CD4-positive, alpha-beta T cell treated with Interleukin-6 for 4 hours (primary cell): ENCODE measurements around the gene VAV2.
A peak's percentile ranks its signal among the peaks of the same experiment; 100 is the strongest.

ENCODE experiments used
- DNase-seq: peaks from one replicate; pipeline ENCODE4 v3.0.0-alpha.2; 2020; ENCODE audit warnings: mixed read lengths

Gene VAV2

DNA sequence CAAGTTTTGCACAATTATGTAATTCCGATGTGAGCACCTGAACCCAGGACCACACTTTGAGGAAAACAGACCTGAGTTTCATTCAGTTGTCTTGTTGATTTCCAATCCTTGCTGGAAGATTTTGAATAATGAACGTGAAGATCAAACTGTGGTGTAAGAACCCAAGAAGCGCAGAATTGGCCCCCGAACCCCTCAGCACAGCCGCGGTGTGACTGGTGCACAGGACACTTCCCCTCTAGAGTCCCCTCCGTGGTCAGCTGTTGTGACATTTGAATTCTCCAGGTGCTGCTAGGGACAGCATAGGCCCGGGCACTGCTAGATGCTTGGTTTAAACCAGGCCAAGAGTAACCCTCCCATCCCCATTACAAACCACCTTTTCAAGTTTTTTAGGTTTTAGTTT, 34.9 kb upstream of the VAV2 start:
- no peak for DNase-seq

DNA sequence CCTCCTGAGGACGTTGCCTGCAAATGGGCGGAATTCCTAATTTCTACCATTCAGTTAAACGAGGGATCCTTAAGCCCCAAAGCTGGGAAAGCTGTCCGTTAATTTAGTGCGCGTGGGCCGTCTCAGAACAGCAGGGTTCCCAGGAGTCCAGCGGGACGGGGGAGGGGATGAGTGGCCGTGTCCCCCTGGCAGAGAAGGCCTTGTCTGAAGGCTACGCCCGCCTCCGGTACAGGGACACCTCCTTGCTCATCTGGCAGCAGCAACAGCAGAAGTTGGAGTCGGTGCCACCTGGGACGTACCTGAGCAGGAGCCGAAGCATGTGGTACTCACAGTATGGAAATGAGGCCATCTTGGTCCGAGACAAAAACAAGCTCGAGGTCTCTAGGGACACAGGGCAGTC, 34.5 kb upstream of the VAV2 start:
- DNase-seq: no peak

DNA sequence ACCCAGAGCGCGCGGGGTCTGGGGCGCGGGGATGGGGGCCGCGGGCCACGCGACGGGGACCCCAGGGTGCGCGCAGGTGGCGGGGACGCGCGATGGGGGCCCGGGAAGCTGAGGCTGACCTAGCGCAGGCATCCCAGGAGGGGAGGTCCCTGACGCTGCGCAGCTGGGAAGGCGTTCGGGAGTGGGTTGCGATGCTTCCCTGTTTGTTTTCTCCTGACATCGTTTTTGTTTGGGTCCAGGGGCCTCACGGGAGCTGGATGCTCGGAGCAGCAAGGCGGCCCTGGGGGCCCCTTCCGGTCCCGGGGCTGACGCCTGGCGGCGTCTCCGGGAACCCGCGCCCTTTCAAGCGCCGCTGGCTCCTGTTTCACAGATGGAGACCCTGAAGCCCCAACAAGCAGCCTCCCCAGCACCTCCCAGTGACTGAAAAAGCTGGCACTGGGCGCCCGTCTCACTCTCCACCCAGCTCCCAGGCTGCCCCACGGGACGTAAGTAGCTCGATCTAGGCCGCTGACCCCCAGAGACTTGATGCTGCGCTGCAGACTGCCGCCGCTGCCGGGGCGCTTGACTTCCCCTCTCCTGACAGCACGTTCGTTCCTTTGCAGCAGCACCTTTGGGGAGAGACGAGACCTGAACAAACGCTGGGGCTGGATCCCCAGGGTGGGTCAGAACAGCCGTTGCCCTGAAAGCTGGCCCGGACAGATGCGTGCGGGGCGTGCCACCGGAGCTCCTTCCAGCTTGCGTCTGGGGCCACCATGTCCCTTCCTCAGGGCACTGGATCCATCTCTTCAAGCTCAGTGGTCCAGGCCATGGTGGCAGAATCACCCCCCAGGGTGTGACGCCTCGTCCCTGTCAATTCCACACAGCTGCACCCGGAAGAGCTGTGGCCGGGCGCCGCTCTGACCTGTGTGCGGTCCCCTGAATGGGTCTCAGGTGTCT, 33.8 kb upstream of the VAV2 start:
- peak; percentile 64 for DNase-seq

DNA sequence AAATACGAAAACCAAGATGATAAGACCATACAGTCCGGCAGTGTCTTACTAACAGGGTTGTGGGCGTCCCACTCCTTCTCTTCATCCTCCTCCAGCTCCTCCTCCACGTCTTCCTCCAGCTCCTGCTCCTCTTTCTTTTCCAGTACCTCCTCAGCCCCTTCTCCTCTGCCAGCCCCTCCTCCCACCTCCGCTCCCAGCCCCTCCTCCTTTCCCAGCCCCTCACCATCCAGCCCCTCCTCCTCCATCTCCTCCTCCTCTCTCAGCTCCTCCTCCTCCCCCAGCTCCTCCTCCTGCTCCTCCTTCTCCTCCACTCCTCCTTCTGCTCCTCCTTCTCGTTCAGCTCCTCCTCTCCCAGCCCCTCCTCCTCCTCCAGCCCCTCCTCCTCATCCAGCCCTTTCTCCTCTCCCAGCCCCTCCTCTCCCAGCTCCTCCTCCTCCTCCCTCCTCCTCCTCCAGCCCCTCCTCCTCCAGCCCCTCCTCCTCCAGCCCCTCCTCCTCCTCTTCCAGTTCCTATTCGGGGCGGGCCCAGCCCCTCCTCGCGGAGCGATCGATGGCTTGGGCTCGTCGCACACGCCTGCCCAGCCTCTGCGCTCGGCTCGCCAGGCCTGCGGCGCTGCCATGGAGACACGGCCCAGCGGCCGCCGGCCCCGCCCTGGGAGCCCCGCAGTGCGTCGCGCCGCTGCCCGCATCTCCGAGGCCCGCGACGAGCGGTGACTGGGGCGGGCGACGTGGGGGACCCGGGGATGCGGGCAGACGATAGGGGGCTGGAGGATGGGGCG, 32.9 kb upstream of the VAV2 start, which contains the start of gene BRD3OS:
TSS of gene BRD3OS (plus strand) at position 654 of the 778 bp plus-strand sequence. CDS start 1,267 bp downstream, outside the sequence.
- DNase-seq: peak; percentile 96

DNA sequence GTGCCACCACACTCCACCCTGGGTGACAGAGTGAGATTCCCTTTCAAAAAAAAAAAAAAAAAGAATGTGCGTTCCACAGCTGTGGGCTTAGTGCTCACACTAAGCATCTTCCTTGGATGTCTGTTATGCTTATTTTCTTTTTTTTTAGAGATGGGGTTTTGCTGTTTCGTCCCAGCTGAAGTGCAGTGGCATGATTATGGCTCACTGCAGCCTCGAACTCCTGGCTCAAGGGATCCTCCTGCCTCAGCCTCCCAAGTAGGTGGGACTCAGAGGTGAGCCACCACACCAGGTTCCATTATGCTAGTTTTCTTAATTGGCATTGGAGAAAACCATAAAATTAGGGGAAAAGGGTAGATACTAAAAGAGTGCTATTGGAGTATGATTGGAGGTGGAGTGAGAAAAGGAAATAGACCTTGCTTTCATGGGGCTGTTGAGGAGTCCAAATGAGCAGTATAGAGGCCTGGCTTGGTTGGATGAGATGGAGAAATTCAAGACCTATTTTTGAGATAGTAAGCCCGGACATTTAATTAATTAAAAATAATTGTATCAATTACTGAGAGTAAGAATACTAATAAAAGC, 32.2 kb upstream of the VAV2 start:
- DNase-seq: no peak

DNA sequence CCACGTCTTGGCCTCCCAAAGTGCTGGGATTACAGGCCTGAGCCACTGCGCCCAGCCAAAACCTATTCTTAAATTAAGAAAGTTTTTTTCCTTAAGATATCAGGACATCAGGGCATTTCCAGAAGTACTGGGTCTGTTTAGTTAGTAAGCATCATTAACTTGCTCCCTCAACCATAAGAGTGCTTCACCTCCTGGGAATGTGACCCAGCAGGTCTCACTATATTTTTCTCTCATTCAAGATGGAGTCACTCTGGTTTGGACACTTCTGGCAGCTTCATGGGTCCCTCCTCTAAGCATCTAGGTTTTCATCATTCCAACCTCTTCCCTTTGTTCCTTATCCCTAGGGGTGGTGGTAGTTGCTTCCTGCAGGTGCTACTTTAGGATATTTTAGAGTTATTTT, 22.8 kb upstream of the VAV2 start:
- no peak for DNase-seq

DNA sequence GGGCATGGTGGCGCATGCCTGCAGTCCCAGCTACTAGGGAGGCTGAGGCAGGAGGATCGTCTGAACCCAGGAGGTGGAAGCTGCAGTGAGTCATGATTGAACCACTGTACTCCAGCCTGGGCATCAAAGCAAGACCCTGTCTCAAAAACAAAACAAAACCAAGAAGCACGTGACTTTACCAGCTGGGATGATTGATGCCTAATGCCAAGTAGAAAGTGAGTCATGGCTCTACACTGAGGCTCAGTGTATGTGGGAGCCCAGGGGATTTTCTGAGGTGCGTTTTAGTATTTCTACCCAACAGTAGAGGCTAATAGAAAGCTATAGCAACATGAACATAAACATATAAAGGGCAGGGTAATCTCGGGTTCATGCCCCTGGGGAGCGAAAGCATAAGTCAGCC, 19.3 kb upstream of the VAV2 start:
- DNase-seq: no peak

DNA sequence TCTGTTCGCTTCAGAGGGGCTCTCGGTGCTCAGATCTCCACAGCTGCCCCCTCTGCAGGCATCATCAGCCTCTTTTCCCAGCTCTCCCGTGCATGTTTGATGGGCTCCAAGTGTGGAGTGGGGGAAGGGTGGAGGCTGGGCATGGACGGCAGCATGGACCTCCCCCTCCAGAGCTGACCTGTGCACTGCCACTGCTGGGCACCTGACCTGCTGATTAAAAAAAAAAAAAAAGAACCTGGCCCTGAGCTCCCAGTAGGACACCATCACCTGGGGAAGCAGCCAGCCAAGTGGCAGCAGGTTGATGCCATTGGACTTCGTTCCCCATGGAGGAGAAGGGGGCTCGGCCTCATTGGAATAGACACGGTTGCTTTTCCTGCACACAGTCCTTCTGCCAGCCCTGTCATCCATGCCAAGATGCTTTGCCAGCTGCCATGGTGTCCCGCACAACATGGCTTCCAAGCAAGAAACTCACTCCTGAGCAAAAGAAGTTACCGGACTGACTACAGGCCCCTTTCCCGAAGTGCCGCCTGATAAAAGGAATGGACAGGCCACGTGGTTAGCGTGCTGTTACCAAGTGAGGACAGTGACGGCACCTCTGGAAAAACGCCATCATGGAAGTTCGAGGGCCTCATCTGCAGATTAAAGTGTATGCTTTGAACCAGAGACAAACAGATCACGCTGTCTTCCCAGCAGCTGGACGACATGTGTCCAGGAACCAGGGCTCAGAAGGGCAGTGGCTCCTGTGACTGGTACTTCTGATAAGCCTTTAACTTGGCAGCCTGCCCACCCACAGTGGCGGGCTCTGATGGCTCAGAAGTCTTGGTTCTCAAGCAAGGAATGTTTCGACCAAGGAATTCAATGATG, 18.4 kb upstream of the VAV2 start:
- DNase-seq: no peak

DNA sequence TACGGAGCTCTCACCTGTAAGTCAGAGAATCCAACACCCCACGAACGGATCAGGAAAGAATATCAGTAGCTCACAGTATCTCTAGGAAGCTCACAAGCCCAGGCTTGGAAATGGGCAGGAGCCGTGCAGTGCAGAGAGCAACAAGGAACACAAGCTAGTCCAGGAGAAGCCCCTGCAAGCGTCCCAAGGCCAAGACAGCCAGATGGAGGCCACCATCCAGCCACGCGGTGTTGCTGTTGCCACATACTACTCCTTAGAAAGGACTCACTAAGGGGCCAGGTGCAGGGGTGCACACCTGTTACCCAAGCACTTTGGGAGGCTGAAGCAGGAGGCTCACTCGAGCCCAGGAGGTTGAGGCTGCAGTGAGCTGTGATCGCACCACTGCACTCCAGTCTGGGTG, 15.4 kb upstream of the VAV2 start:
- DNase-seq: no peak

DNA sequence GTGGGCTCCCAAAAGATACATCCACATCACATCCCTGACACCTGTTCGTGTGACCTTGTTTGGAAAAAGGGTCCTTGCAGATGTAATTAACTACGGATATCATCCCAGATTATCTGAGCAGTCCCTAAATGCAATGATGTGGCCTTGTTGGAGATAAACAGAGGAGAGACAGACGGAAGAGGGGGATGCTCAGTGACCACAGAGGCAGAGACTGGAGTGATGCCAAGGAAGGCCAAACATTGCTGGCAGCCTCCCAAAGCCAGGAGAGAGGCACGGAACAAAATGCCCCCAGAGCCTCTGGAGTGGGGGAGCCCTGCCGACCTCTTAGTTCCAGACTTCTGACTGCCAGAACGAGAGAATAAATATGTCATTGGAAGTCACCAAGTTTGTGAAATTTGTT, 15.0 kb upstream of the VAV2 start:
- no peak for DNase-seq

DNA sequence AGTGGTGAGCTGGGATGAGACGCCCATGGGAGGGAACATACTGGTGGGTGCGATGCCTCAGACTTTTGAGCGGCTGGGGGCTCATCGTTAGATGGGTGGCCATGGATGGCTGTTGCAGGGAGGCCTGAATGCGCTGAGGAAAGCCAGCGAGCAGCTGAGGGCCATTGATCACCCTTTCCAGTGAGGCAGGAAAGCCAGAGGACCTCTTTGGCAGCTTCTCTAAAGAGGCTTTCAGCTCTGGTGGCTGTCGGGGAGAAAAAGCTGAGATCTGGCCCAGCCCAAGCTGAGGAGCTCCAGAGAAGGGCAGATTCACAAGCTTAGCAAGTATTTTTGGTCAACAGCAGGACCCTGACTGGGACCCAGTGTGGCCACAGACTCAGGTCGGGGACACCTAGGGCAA, 13.3 kb upstream of the VAV2 start:
- DNase-seq: no peak

DNA sequence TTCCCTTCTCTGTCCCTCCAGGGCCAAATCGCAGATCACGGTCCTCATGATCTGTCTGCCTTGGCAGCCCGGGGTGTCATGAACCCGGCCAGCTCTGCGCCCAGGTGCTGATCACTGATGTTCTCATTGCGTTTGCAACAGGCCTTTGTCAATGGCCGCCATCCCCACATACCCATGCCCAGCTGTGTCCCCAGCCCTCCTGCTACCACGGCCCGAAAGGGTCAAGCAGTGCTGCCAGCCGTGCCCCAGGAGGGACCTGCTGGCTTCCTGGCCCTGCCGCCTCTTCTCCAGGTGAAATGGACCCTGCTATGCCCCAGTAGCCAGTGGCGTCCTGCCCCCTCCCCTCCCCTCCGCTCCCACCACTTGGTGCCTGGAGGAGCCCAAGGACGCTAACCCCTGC, 12.8 kb upstream of the VAV2 start:
- no peak for DNase-seq

DNA sequence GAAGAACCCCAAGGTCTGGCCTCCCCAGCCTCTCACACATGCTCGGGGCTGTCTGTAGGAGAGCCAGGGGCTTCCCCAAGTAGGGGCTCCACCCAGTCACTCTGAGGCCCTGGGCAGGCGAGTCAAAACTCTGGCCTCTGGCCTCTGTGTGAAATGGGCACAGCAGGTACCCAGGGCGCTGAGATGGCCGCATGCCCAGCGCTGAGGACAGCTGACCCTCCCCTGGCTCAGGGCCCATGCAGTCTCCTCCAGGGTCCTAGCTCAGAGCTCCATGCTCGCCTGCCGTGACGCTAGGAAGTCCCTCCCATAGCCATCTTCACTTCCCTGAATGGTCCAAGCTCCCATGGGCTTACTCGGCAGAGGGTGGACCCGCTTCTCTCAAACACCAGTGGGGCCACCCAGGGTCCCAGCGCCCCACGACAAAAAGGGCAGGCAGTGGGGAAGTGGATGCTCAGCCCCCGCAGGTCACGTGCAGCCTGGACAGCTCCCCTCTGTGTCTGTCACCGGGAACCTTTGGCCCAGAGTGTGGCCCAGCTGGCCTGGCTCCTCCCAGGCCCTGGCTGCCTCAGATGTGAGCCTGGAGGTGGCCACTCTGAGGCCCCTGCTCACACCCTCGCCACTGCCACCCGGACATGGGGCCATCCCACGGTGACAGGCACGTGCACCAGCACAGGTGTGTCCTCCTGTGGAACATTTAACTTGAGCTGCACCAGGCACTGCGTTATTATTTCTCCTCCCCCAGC, 12.2 kb upstream of the VAV2 start:
- no peak for DNase-seq

DNA sequence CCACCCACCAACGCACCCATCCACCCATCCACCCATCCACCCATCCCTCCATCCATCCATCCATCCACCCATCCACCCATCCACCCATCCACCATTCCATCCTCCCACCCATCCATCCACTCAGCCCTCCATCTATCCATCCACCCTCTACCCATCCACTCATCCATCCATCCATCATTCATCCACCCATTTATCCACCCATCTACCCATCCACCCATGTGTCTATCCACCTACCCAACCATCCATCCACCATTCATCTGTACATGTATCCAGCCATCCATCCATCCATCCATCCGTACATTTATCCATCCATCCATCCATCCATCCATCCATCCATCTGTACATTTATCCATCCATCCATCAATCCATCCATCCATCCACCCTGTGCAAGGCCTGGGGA, 11.1 kb upstream of the VAV2 start:
- DNase-seq: no peak

DNA sequence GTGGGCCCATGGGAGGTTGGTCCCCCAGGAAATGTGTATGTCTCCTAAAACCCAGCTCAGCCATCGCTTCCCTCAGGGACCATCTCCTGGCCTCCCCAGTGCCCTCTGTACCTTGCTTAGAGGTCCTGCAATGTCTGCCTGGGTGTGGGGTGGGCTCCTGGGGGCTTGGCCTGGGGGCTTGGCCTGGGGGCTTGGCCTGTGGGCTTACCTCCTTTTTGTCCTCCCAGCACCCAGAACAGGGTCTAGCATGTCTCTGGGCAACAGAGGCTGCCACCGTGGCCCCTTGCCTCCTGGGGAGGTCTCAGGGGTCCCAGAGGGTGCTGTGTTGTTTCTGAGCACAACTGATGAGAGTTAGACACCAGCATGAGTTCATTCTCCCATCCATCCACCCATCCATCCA, 10.7 kb upstream of the VAV2 start:
- DNase-seq: no peak

DNA sequence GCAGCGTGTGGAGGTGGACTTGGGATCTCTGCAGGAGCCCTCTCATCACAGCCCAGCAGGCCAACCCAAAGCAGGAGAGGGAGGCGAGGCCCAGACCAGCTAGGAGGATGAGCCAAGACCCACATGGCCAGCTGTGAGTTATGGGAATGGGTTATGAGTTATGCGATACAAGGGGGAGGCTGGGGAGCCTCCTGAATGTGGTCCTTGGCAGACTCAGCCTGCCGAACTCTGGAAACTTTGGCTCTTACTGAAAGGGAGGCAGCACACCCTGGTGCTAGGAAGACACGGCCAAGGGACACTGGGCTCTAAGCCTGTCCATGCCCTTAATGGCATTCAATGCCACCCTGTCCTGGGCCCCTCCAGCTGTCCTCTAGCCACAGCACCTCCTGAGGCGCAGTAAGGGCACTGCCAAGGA, 7.7 kb upstream of the VAV2 start:
- no peak for DNase-seq

DNA sequence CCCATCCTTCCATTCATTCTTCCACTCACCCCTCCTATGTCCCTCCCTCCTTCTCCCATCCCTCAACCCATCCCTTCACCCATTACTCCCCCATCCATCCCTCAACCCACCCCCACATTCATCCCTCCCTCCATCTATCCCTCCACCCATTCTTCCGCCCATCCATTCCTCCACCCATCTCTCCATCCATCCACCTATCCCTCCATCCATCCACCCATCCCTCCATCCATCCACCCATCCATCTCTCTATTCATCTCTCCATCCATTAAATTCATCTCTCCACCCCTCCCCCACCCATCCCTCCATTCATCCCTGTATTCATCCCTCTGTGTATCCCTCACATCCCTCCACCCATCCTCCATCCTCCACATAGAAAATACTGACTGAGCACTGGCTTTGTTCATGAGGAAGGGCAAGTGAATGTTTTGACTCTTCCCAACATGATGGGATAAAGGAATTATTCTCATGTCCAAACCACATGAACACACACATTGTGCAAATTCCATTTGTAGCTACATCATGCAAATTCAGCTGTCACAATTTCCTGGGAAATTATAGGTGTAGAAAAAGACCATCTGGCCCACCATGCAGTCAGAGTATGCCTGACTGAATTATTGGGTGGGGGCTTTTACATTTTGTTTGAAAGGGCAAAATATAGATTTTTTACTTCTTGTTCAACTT, 6.9 kb upstream of the VAV2 start:
- DNase-seq: no peak

DNA sequence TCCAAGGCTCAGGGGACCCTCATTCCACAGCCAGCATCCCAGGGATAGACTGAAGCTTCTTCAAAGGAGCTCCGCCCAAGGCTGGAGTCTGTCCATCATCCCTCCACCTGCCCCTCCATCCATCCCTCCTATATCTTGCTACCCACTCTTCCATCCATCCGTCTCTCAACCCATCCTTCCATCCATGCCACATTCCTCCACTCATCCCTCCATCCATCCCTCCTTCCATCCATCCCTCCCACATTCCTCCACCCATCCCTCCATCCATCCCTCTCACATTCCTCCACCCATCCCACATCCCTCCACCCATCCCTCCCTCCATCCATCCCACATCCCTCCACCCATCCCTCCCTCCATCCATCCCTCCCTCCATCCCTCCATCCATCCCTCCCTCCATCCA, 5.5 kb upstream of the VAV2 start:
- DNase-seq: no peak

DNA sequence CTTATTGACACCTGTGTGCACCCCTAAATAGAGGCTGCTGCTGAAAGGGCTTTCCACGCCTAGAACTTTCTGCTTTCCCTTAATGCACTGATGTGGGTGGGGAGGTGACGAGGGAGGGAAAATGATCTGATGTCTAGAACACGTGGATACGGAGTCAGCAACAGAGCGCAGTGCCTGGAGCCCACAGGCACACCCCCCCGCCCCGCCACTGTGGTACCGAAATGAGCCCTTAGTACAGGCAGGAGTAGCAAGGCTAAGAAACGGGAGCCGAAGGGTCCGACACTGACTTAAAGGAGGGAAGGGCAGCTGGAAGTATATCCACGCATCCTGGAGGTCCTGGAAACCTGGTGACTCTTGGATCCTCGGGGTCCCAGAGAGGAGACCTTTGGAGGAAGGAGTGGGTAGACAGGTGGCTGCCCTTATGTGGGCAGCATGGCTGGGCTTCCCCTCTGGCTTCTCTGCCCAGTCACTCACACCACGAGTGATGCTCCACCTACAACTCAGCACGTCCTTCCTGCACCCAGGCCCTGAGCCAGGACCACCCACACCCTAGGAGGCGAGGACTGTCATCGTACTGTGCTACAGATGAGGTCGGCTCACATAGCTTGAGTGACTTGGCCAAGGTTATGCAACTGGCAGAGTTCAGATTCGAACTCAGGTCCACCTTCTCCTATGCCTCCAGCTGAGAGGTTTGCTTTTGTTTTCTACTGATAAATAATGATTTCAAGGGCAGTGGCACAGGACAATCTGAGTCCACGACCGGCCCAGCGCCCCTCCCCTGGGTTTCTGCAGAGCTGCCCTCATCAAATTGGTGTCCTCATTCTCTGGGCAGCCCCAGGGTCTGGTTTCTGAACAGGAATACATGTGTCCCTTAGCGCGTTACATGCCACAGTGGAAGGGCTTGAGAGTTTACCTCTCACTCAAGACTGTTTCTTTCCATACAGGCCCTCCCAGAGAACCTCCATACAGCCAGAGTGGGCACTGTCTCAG, 4.7 kb upstream of the VAV2 start:
- no peak for DNase-seq
